ENCODE results near the gene GIPR.

GIPR gene

DNA sequence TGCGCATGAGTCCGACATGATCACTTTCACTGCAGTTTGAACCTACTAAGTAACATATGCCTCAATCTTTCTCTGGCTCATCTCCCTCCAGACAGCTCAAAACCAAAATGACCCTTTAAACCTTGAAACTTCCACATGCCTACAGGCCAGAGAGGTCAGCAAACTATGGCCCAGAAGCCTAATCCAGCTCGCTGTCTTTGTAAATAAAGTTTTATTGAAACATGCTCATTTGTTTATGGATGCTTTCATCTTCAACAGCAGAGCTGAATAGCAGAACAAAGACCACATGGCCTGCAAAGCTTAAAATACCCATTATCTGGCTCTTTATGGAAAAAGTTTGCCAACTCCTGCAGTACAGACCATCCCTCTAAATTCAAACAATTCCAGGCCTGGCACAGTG lies 47.1 kb downstream of the GIPR start (continued):
- TF ChIP-seq ZFP41 (tag by site-specific recombination; IDR thresholded peaks at IDR 0.05; ENCODE audit: borderline replicate concordance): no peak
- TF ChIP-seq ZNF211 (tag by site-specific recombination; IDR thresholded peaks at IDR 0.05; ENCODE audit: low read depth): no peak
- no peak for TF ChIP-seq ZNF169 (tag by site-specific recombination; IDR thresholded peaks at IDR 0.05)

DNA sequence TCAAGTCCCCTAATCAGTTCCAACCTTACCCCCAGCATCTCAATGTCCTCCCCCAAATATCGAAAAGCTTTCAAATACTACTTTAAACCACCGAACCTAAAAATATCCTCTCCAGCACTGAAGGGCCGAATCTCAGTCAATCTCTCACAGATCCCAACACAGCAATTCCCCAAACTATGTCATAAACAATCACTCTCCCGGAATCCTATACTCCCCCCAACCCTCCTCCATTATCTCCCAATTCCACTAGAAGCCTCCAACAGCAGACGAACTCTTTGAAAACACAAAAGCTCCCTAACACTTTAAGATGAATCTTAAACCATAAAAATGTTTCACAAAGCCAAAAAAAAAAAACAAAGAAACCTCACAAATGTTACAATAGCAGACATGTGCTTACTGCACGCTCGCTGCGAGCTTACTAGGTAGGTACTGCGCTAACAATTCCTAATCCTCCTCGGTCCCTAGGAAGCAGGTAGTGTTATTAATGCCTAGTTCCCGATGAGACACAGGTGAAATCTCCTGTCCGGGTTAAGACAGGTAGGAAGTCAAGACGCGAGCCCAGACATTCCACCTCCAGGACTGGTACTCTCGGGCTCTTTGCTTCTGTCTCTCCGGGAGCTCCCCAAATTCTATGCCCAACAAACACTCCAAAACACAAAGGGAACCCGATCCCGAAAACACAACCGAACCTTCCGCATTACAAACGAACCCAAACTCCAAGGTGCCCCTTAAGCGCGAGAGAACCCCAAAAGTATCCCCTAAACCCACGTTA lies 48.5 kb downstream of the GIPR start:
- Histone ChIP-seq H3K27ac (ENCODE audit: extremely low read depth, low read depth, low read length) (peak overlapping the region; percentile 92), H3K9me3 (ENCODE audit: control insufficient read depth, insufficient read depth, low read depth, low read length) (no peaks in the 10 kb centered on the region), H3K4me1 (ENCODE audit: control insufficient read depth, insufficient read depth, low read length) (peaks cover 19% of the 10 kb centered on the region), H3K36me3 (ENCODE audit: control insufficient read depth in 2 of 2, insufficient read depth in 1 of 2, low read length in 2 of 2) (peaks cover 14 to 34% of the 10 kb centered on the region in 2 experiments; a peak in 2 of 3 replicates), H3K4me3 (ENCODE audit: low read depth, low read length) (peak overlapping the region; percentile 72)
- CTCF ChIA-PET: interaction anchor here (0.5 to 7.7 kb wide), 12 partner anchors 11 to 684 kb away, joined by 3 to 64 read pairs (median 4); partner anchors contain the start of genes QPCTL, SIX5 and SNRPD2
- POLR2A ChIA-PET: interaction anchor here (0.6 to 6.5 kb wide), 27 partner anchors 9 to 1797 kb away, joined by 3 to 133 read pairs (median 4); partner anchors contain the start of genes FBXO46, GIPR, QPCTL and SIX5
- TF ChIP-seq ZSCAN30 (tag by site-specific recombination; IDR thresholded peaks at IDR 0.05) (no peak), ZFP3 (tag by site-specific recombination; IDR thresholded peaks at IDR 0.05; ENCODE audit: low read depth) (no peak), ZNF600 (tag by site-specific recombination; IDR thresholded peaks at IDR 0.05) (peak; percentile 64), PRDM10 (tag by site-specific recombination; IDR thresholded peaks at IDR 0.05) (0 out of 2 replicates have a peak, but pooled peaks have one; percentile 21), ZBTB10 (tag by site-specific recombination; IDR thresholded peaks at IDR 0.05) (peak; percentile 100; the same call in 1 of the 2 replicates), ZNF843 (tag by site-specific recombination; IDR thresholded peaks at IDR 0.05) (0 out of 2 replicates have a peak, but pooled peaks have one; percentile 12), KLF16 (tag by site-specific recombination; IDR thresholded peaks at IDR 0.05) (no peak), ZSCAN4 (tag by site-specific recombination; IDR thresholded peaks at IDR 0.05) (0 out of 2 replicates have a peak, but pooled peaks have one; percentile 14), SCRT1 (tag by site-specific recombination; IDR thresholded peaks at IDR 0.05; ENCODE audit: borderline replicate concordance) (0 out of 2 replicates have a peak, but pooled peaks have one; percentile 19), MEIS1 (CRISPR knock-in tag; IDR thresholded peaks at IDR 0.05; ENCODE audit: borderline replicate concordance) (no peak), GLIS1 (tag by site-specific recombination; IDR thresholded peaks at IDR 0.05) (peak; percentile 26; the same call in 1 of the 2 replicates), ZBTB20 (tag by site-specific recombination; IDR thresholded peaks at IDR 0.05) (peak; percentile 20; the same call in 1 of the 2 replicates), ZNF121 (tag by site-specific recombination; IDR thresholded peaks at IDR 0.05) (no peak)
- TF ChIP-seq, protein P1, sequence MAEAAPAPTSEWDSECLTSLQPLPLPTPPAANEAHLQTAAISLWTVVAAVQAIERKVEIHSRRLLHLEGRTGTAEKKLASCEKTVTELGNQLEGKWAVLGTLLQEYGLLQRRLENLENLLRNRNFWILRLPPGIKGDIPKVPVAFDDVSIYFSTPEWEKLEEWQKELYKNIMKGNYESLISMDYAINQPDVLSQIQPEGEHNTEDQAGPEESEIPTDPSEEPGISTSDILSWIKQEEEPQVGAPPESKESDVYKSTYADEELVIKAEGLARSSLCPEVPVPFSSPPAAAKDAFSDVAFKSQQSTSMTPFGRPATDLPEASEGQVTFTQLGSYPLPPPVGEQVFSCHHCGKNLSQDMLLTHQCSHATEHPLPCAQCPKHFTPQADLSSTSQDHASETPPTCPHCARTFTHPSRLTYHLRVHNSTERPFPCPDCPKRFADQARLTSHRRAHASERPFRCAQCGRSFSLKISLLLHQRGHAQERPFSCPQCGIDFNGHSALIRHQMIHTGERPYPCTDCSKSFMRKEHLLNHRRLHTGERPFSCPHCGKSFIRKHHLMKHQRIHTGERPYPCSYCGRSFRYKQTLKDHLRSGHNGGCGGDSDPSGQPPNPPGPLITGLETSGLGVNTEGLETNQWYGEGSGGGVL (tag by site-specific recombination; IDR thresholded peaks at IDR 0.05): peak; percentile 19
- TF ChIP-seq, protein P2, sequence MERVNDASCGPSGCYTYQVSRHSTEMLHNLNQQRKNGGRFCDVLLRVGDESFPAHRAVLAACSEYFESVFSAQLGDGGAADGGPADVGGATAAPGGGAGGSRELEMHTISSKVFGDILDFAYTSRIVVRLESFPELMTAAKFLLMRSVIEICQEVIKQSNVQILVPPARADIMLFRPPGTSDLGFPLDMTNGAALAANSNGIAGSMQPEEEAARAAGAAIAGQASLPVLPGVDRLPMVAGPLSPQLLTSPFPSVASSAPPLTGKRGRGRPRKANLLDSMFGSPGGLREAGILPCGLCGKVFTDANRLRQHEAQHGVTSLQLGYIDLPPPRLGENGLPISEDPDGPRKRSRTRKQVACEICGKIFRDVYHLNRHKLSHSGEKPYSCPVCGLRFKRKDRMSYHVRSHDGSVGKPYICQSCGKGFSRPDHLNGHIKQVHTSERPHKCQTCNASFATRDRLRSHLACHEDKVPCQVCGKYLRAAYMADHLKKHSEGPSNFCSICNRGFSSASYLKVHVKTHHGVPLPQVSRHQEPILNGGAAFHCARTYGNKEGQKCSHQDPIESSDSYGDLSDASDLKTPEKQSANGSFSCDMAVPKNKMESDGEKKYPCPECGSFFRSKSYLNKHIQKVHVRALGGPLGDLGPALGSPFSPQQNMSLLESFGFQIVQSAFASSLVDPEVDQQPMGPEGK (tag by site-specific recombination; IDR thresholded peaks at IDR 0.05): peak; percentile 7; the same call in 1 of the 2 replicates
